Activated T-helper 2 cell treated with anti-CD3 and anti-CD28 coated beads, Interferon-gamma antibody, Interleukin-2, Interleukin-4, amounts not matched to agents 10 μg/mL and 5 μg/mL and 100 μg/mL, durations not matched to agents 14 hours and 24 hours and 36 hours (primary cell): Measurements from ENCODE around the gene TRMU. TPM values are rescaled to one million over a fixed set of nuclear protein-coding genes. Genes with fewer than 3 reads are reported as not detected.

Source experiments
- DNase-seq: peaks from one replicate; pipeline ENCODE4 v3.0.0; 2021; ENCODE audit warnings: low spot score
- H3K27ac Mint-ChIP-seq: one replicate; pipeline ENCODE4 v1.8.0; 2021; ENCODE audit warnings: mixed read lengths
- H3K27me3 Mint-ChIP-seq: one replicate; pipeline ENCODE4 v1.8.0; 2021; ENCODE audit warnings: low read depth, mixed read lengths
- H3K36me3 Mint-ChIP-seq: one replicate; pipeline ENCODE4 v1.8.0; 2021; ENCODE audit warnings: low read depth, mixed read lengths
- H3K4me1 Mint-ChIP-seq: one replicate; pipeline ENCODE4 v1.8.0; 2021; ENCODE audit warnings: low read depth, mixed read lengths
- H3K4me3 Mint-ChIP-seq: one replicate; pipeline ENCODE4 v1.8.0; 2021; ENCODE audit warnings: low read depth, mild to moderate bottlenecking, moderate library complexity, mixed read lengths
- H3K9me3 Mint-ChIP-seq: one replicate; pipeline ENCODE4 v1.8.0; 2021; ENCODE audit warnings: mixed read lengths
- intact Hi-C: fragments of 100-400 bp; cut with micrococcal nuclease; formaldehyde crosslinking; loops from one replicate; pipeline ENCODE4 v1.15.1; 2023
- total RNA-seq: library from RNA; stranded (reverse); gene quantifications from 2 replicates; pipeline ENCODE4 v1.2.3, GENCODE V29; 2022

Gene TRMU
- total RNA-seq, 1 donor from 2014 or later: 76.0 TPM

GRCh38 chr22:46366801-46367706, 31.5 kb downstream of the TRMU start:
- no peaks in the 10 kb centered on the region for H3K9me3 Mint-ChIP-seq
- H3K4me1 Mint-ChIP-seq: no peaks in the 10 kb centered on the region
- no peak overlapping the region for H3K27ac Mint-ChIP-seq
- intact Hi-C loops: loop anchor here (1.0 kb wide), 1 partner anchor 175 kb away; no protein-coding TSS in a partner anchor
- H3K4me3 Mint-ChIP-seq: no peak overlapping the region
- no peaks in the 10 kb centered on the region for H3K36me3 Mint-ChIP-seq
- no peak for DNase-seq
- H3K27me3 Mint-ChIP-seq: no peaks in the 10 kb centered on the region

- DNase-seq: peak; percentile 55
- no peak overlapping the region for H3K27ac Mint-ChIP-seq
- H3K36me3 Mint-ChIP-seq: no peaks in the 10 kb centered on the region
- intact Hi-C loops: loop anchor here (1.0 kb wide), 1 partner anchor 175 kb away; no protein-coding TSS in a partner anchor
- no peak overlapping the region for H3K4me3 Mint-ChIP-seq
- no peaks in the 10 kb centered on the region for H3K4me1 Mint-ChIP-seq
- H3K9me3 Mint-ChIP-seq: no peaks in the 10 kb centered on the region
- H3K27me3 Mint-ChIP-seq: peaks cover under 1% of the 10 kb centered on the region
Measured at GRCh38 chr22:46367707-46368191, 32.2 kb downstream of the TRMU start.

- no peak for DNase-seq
- peaks cover 4% of the 10 kb centered on the region for H3K27me3 Mint-ChIP-seq
- H3K27ac Mint-ChIP-seq: no peak overlapping the region
- H3K9me3 Mint-ChIP-seq: no peaks in the 10 kb centered on the region
- no peaks in the 10 kb centered on the region for H3K36me3 Mint-ChIP-seq
- no peaks in the 10 kb centered on the region for H3K4me1 Mint-ChIP-seq
- intact Hi-C loops: no loop called here
- no peak overlapping the region for H3K4me3 Mint-ChIP-seq
Measured at GRCh38 chr22:46368422-46368821, 32.9 kb downstream of the TRMU start.

GRCh38 chr22:46368871-46369715, 33.6 kb downstream of the TRMU start:
- intact Hi-C loops: no loop called here
- H3K4me3 Mint-ChIP-seq: no peak overlapping the region

GRCh38 chr22:46369716-46370583, 34.4 kb downstream of the TRMU start:
- Mint-ChIP-seq H3K36me3 (no peaks in the 10 kb centered on the region), H3K4me3 (no peak overlapping the region), H3K27me3 (peaks cover 13% of the 10 kb centered on the region), H3K4me1 (no peaks in the 10 kb centered on the region), H3K27ac (no peak overlapping the region), H3K9me3 (no peaks in the 10 kb centered on the region)
- intact Hi-C loops: no loop called here
- no peak for DNase-seq

More at GRCh38 chr22:46368871-46369715, 33.6 kb downstream of the TRMU start:
- Mint-ChIP-seq H3K27me3 (peaks cover 9% of the 10 kb centered on the region), H3K9me3 (no peaks in the 10 kb centered on the region), H3K36me3 (no peaks in the 10 kb centered on the region), H3K27ac (no peak overlapping the region), H3K4me1 (no peaks in the 10 kb centered on the region)
- DNase-seq: no peak

- Mint-ChIP-seq H3K27ac (no peak overlapping the region), H3K4me3 (no peak overlapping the region), H3K9me3 (no peaks in the 10 kb centered on the region), H3K27me3 (peaks cover 13% of the 10 kb centered on the region), H3K36me3 (no peaks in the 10 kb centered on the region), H3K4me1 (no peaks in the 10 kb centered on the region)
- intact Hi-C loops: no loop called here
- no peak for DNase-seq
Measured at GRCh38 chr22:46370584-46371291, 35.2 kb downstream of the TRMU start.

GRCh38 chr22:46371623-46372226, 36.2 kb downstream of the TRMU start:
- H3K4me3 Mint-ChIP-seq: no peak overlapping the region
- no peaks in the 10 kb centered on the region for H3K9me3 Mint-ChIP-seq
- H3K4me1 Mint-ChIP-seq: no peaks in the 10 kb centered on the region
- peaks cover 15% of the 10 kb centered on the region for H3K27me3 Mint-ChIP-seq
- DNase-seq: no peak
- no peaks in the 10 kb centered on the region for H3K36me3 Mint-ChIP-seq
- intact Hi-C loops: no loop called here
- no peak overlapping the region for H3K27ac Mint-ChIP-seq

GRCh38 chr22:46372686-46373085, 37.2 kb downstream of the TRMU start:
- DNase-seq: no peak
- intact Hi-C loops: no loop called here
- H3K4me1 Mint-ChIP-seq: no peaks in the 10 kb centered on the region
- H3K36me3 Mint-ChIP-seq: no peaks in the 10 kb centered on the region
- no peak overlapping the region for H3K4me3 Mint-ChIP-seq
- peaks cover 15% of the 10 kb centered on the region for H3K27me3 Mint-ChIP-seq
- H3K9me3 Mint-ChIP-seq: no peaks in the 10 kb centered on the region
- no peak overlapping the region for H3K27ac Mint-ChIP-seq

GRCh38 chr22:46373159-46373558, 37.6 kb downstream of the TRMU start:
- H3K9me3 Mint-ChIP-seq: no peaks in the 10 kb centered on the region
- no peaks in the 10 kb centered on the region for H3K4me1 Mint-ChIP-seq
- no peak overlapping the region for H3K27ac Mint-ChIP-seq
- DNase-seq: no peak
- no peak overlapping the region for H3K4me3 Mint-ChIP-seq
- intact Hi-C loops: no loop called here
- H3K36me3 Mint-ChIP-seq: no peaks in the 10 kb centered on the region
- H3K27me3 Mint-ChIP-seq: peaks cover 15% of the 10 kb centered on the region

- DNase-seq: no peak
- Mint-ChIP-seq H3K27me3 (peaks cover 15% of the 10 kb centered on the region), H3K4me3 (no peak overlapping the region), H3K9me3 (no peaks in the 10 kb centered on the region), H3K4me1 (no peaks in the 10 kb centered on the region), H3K27ac (no peak overlapping the region), H3K36me3 (no peaks in the 10 kb centered on the region)
- intact Hi-C loops: no loop called here
Measured at GRCh38 chr22:46373921-46374662, 38.6 kb downstream of the TRMU start.
